NCI-H2081 treated with DMSO at 0.1 percent for 48 hours (cell line): ENCODE results near the gene GJC3.
"Not testable (repeated sequence)": the region's sequence is repeated elsewhere in the genome, so short reads cannot be mapped to it uniquely, and the experiment has no call there.

Experiments used
- DNase-seq: peaks from one replicate; lab custom pipeline; 2025; lab: John Stamatoyannopoulos, UW

Gene GJC3

GRCh38 chr7:99928994-99929729, at the start of gene GJC3:
GJC3 (minus strand) TSS chr7:99929620; CDS start chr7:99929620, 0 bp downstream.
- DNase-seq: peak; percentile 42

- no peak for DNase-seq
Observed at GRCh38 chr7:99976626-99977025, 47.2 kb upstream of the GJC3 start.

- no peak for DNase-seq
Observed at GRCh38 chr7:99975782-99976521, 46.5 kb upstream of the GJC3 start, which contains the start of gene AZGP1. AZGP1 (minus strand) TSS chr7:99976031; CDS start chr7:99976020, 11 bp downstream.

- no peak for DNase-seq
Observed at GRCh38 chr7:99974681-99975080, 45.3 kb upstream of the GJC3 start.

- DNase-seq: not testable (repeated sequence)
Observed at GRCh38 chr7:99973817-99974216, 44.4 kb upstream of the GJC3 start.

GRCh38 chr7:99971242-99971641, 41.8 kb upstream of the GJC3 start:
- DNase-seq: no peak

- not testable (repeated sequence) for DNase-seq
Observed at GRCh38 chr7:99969813-99970212, 40.4 kb upstream of the GJC3 start.

GRCh38 chr7:99969298-99969697, 39.9 kb upstream of the GJC3 start:
- no peak for DNase-seq

- no peak for DNase-seq
Observed at GRCh38 chr7:99958564-99959227, 29.3 kb upstream of the GJC3 start.

- DNase-seq: no peak
Observed at GRCh38 chr7:99955247-99955646, 25.8 kb upstream of the GJC3 start.

GRCh38 chr7:99954643-99955042, 25.2 kb upstream of the GJC3 start:
- DNase-seq: not testable (repeated sequence)

GRCh38 chr7:99953649-99954048, 24.2 kb upstream of the GJC3 start:
- DNase-seq: no peak

- DNase-seq: not testable (repeated sequence)
Observed at GRCh38 chr7:99952649-99953048, 23.2 kb upstream of the GJC3 start.

- DNase-seq: not testable (repeated sequence)
Observed at GRCh38 chr7:99950819-99951218, 21.4 kb upstream of the GJC3 start.

- no peak for DNase-seq
Observed at GRCh38 chr7:99949645-99950228, 20.3 kb upstream of the GJC3 start.

- DNase-seq: no peak
Observed at GRCh38 chr7:99947608-99948007, 18.2 kb upstream of the GJC3 start.

- DNase-seq: no peak
Observed at GRCh38 chr7:99944497-99945070, 15.2 kb upstream of the GJC3 start.

GRCh38 chr7:99943641-99944496, 14.4 kb upstream of the GJC3 start:
- DNase-seq: no peak

GRCh38 chr7:99938296-99938695, 8.9 kb upstream of the GJC3 start:
- no peak for DNase-seq

GRCh38 chr7:99935009-99935408, 5.6 kb upstream of the GJC3 start:
- not testable (repeated sequence) for DNase-seq

GRCh38 chr7:99930376-99930775, 956 bp upstream of the GJC3 start:
- DNase-seq: no peak
